ENCODE data around the gene GAS2L3.
"Not testable (repeated sequence)": the region's sequence is repeated elsewhere in the genome, so short reads cannot be mapped to it uniquely, and the experiment has no call there.

The GAS2L3 gene

GRCh38 chr12:100624571-100624970 lies 51.1 kb downstream of the GAS2L3 start:
- DNase-seq (ENCODE audit: extremely low spot score) = no peak
- ChIA-PET POLR2A (no interaction called here), CTCF (interaction anchor here (1.7 kb wide), 1 partner anchor 48 kb away, joined by 4 read pairs; no protein-coding TSS in a partner anchor)
- no peak for TF ChIP-seq CTCF (IDR thresholded peaks at IDR 0.05; ENCODE audit: control extremely low read depth, extremely low read depth, low read depth, missing control alignments)

GRCh38 chr12:100632445-100632892 lies 59.0 kb downstream of the GAS2L3 start:
- POLR2A ChIA-PET = no interaction called here
- CTCF ChIA-PET = interaction anchor here (1.4 kb wide), 1 partner anchor 39 kb away, joined by 4 read pairs; no protein-coding TSS in a partner anchor

GRCh38 chr12:100633082-100633785 lies 59.8 kb downstream of the GAS2L3 start:
- DNase-seq (ENCODE audit: extremely low spot score); POLR2A ChIA-PET; CTCF ChIA-PET: not testable (repeated sequence)

More at GRCh38 chr12:100632445-100632892, 59.0 kb downstream of the GAS2L3 start:
- DNase-seq (ENCODE audit: extremely low spot score) = no peak
- no peak for TF ChIP-seq CTCF (IDR thresholded peaks at IDR 0.05; ENCODE audit: control extremely low read depth, extremely low read depth, low read depth, missing control alignments)

- CTCF ChIA-PET = no interaction called here
Observed at GRCh38 chr12:100643246-100643645, 69.8 kb downstream of the GAS2L3 start.

GRCh38 chr12:100646896-100647295 lies 73.4 kb downstream of the GAS2L3 start:
- CTCF ChIA-PET = interaction anchor here (1.0 kb wide), 1 partner anchor 8 kb away, joined by 3 read pairs; no protein-coding TSS in a partner anchor
- no peak for DNase-seq (ENCODE audit: extremely low spot score)
- TF ChIP-seq CTCF (IDR thresholded peaks at IDR 0.05; ENCODE audit: control extremely low read depth, extremely low read depth, low read depth, missing control alignments) = no peak
- POLR2A ChIA-PET = no interaction called here

More at GRCh38 chr12:100643246-100643645, 69.8 kb downstream of the GAS2L3 start:
- POLR2A ChIA-PET = no interaction called here
- no peak for TF ChIP-seq CTCF (IDR thresholded peaks at IDR 0.05; ENCODE audit: control extremely low read depth, extremely low read depth, low read depth, missing control alignments)
- no peak for DNase-seq (ENCODE audit: extremely low spot score)

GRCh38 chr12:100651108-100651507 lies 77.6 kb downstream of the GAS2L3 start:
- no peak for TF ChIP-seq CTCF (IDR thresholded peaks at IDR 0.05; ENCODE audit: control extremely low read depth, extremely low read depth, low read depth, missing control alignments)
- DNase-seq (ENCODE audit: extremely low spot score) = no peak
- CTCF ChIA-PET = interaction anchor here (1.5 to 1.6 kb wide), 2 partner anchors 18 to 21 kb away, joined by 3 to 8 read pairs; no protein-coding TSS in a partner anchor
- POLR2A ChIA-PET = no interaction called here

- POLR2A ChIA-PET = no interaction called here
Observed at GRCh38 chr12:100651694-100652093, 78.2 kb downstream of the GAS2L3 start.

More at GRCh38 chr12:100651694-100652093, 78.2 kb downstream of the GAS2L3 start:
- CTCF ChIA-PET = interaction anchor here (1.5 to 1.6 kb wide), 2 partner anchors 17 to 20 kb away, joined by 3 to 8 read pairs; no protein-coding TSS in a partner anchor
- TF ChIP-seq CTCF (IDR thresholded peaks at IDR 0.05; ENCODE audit: control extremely low read depth, extremely low read depth, low read depth, missing control alignments) = no peak
- no peak for DNase-seq (ENCODE audit: extremely low spot score)
